Ishikawa (cell line): ENCODE data around the gene BLM.

Source experiments
- CEBPB ChIP-seq: IDR thresholded peaks from 2 replicates; pipeline ENCODE4 v1.6.1; 2012
- CREB1 ChIP-seq: IDR thresholded peaks from 2 replicates; pipeline ENCODE4 v1.6.1; 2012; ENCODE audit warnings: low read depth
- EGR1 ChIP-seq: IDR thresholded peaks from 2 replicates; pipeline ENCODE4 v1.6.1; 2012
- EP300 ChIP-seq: IDR thresholded peaks from 2 replicates; pipeline ENCODE4 v1.6.1; 2012; ENCODE audit warnings: borderline replicate concordance
- FOXM1 ChIP-seq: IDR thresholded peaks from 2 replicates; pipeline ENCODE4 v1.6.1; 2012; ENCODE audit warnings: low read depth, borderline replicate concordance
- NFIC ChIP-seq: IDR thresholded peaks from 2 replicates; pipeline ENCODE4 v1.6.1; 2012
- RAD21 ChIP-seq: IDR thresholded peaks from 2 replicates; pipeline ENCODE4 v1.6.1; 2012; ENCODE audit warnings: low read depth
- TAF1 ChIP-seq: IDR thresholded peaks from 2 replicates; pipeline ENCODE4 v1.6.1; 2012; ENCODE audit warnings: low read depth, mild to moderate bottlenecking
- TCF12 ChIP-seq: IDR thresholded peaks from 2 replicates; pipeline ENCODE4 v1.6.1; 2012; ENCODE audit warnings: low read depth
- TEAD4 ChIP-seq: IDR thresholded peaks from 2 replicates; pipeline ENCODE4 v1.6.1; 2012
- YY1 ChIP-seq: IDR thresholded peaks from 2 replicates; pipeline ENCODE4 v1.6.1; 2012; ENCODE audit warnings: low read depth
- ZBTB7A ChIP-seq: IDR thresholded peaks from 2 replicates; pipeline ENCODE4 v1.6.1; 2012; ENCODE audit warnings: low read depth
- TF ChIP-seq, protein P1 (sequence below): IDR thresholded peaks from 2 replicates; pipeline ENCODE4 v1.6.1; 2012
- TF ChIP-seq, protein P2 (sequence below): IDR thresholded peaks from 2 replicates; pipeline ENCODE4 v1.6.1; 2012
- TF ChIP-seq, protein P3 (sequence below): IDR thresholded peaks from 2 replicates; pipeline ENCODE4 v1.6.1; 2012; ENCODE audit warnings: low read depth, mild to moderate bottlenecking

The BLM gene

DNA sequence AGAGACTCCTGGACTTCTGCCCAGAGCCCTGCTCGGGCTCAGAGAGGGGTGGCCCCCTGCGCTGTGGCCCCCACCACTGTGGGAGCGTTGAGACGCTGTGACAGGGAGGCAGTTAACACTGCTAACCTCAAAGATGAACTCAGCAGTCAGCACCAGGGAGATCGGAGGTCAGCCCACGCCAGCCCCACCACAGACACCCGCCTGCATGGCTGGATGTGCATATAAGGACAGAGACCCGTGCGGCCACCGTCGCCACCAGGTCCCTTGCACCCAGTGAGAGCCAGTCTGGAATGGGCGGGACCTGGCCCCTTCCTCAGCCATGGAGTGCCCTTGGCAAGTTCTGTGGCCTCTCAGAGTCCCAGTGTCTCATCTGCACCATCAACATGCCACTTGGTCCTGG lies 102.7 kb downstream of the BLM start:
- TF ChIP-seq EP300: no peak
- TF ChIP-seq, protein P1, sequence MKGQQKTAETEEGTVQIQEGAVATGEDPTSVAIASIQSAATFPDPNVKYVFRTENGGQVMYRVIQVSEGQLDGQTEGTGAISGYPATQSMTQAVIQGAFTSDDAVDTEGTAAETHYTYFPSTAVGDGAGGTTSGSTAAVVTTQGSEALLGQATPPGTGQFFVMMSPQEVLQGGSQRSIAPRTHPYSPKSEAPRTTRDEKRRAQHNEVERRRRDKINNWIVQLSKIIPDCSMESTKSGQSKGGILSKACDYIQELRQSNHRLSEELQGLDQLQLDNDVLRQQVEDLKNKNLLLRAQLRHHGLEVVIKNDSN: no peak
- TF ChIP-seq, protein P2, sequence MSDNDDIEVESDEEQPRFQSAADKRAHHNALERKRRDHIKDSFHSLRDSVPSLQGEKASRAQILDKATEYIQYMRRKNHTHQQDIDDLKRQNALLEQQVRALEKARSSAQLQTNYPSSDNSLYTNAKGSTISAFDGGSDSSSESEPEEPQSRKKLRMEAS: no peak
- no peak for TF ChIP-seq RAD21
- TF ChIP-seq NFIC: no peak
- TF ChIP-seq EGR1: no peak
- TF ChIP-seq FOXM1: no peak
- TF ChIP-seq ZBTB7A: no peak
- no peak for TF ChIP-seq TCF12
- no peak for TF ChIP-seq CEBPB
- TF ChIP-seq, protein P3, sequence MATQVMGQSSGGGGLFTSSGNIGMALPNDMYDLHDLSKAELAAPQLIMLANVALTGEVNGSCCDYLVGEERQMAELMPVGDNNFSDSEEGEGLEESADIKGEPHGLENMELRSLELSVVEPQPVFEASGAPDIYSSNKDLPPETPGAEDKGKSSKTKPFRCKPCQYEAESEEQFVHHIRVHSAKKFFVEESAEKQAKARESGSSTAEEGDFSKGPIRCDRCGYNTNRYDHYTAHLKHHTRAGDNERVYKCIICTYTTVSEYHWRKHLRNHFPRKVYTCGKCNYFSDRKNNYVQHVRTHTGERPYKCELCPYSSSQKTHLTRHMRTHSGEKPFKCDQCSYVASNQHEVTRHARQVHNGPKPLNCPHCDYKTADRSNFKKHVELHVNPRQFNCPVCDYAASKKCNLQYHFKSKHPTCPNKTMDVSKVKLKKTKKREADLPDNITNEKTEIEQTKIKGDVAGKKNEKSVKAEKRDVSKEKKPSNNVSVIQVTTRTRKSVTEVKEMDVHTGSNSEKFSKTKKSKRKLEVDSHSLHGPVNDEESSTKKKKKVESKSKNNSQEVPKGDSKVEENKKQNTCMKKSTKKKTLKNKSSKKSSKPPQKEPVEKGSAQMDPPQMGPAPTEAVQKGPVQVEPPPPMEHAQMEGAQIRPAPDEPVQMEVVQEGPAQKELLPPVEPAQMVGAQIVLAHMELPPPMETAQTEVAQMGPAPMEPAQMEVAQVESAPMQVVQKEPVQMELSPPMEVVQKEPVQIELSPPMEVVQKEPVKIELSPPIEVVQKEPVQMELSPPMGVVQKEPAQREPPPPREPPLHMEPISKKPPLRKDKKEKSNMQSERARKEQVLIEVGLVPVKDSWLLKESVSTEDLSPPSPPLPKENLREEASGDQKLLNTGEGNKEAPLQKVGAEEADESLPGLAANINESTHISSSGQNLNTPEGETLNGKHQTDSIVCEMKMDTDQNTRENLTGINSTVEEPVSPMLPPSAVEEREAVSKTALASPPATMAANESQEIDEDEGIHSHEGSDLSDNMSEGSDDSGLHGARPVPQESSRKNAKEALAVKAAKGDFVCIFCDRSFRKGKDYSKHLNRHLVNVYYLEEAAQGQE: no peak
- no peak for TF ChIP-seq TAF1
- TF ChIP-seq CREB1: no peak
- TF ChIP-seq TEAD4: no peak
- no peak for TF ChIP-seq YY1

DNA sequence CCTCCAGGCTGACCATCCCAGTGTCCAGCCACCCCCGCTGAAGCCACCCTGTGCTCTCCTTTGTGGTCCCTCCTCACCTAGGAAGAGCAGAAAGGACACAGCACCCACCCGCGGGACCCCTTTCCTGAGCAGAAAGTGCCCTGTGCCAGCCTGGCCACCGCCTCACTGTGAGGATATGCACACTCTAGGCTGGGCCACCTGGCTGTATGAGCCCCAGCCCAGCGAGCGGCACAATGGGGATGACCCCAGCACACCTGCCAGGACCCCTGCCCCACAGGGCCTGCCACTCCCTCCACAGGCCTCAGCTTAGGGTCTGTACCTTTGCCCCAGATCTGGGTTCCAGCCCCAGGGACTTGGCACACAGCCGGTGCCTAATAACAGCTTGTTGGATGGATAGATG lies 103.3 kb downstream of the BLM start:
- TF ChIP-seq, protein P2: no peak
- TF ChIP-seq TEAD4 (no peak), FOXM1 (no peak), NFIC (no peak), TAF1 (no peak), CEBPB (no peak), YY1 (no peak), EGR1 (no peak), EP300 (no peak), ZBTB7A (no peak), TCF12 (no peak), CREB1 (no peak), RAD21 (no peak)
- TF ChIP-seq, protein P1: no peak
- TF ChIP-seq, protein P3: no peak

DNA sequence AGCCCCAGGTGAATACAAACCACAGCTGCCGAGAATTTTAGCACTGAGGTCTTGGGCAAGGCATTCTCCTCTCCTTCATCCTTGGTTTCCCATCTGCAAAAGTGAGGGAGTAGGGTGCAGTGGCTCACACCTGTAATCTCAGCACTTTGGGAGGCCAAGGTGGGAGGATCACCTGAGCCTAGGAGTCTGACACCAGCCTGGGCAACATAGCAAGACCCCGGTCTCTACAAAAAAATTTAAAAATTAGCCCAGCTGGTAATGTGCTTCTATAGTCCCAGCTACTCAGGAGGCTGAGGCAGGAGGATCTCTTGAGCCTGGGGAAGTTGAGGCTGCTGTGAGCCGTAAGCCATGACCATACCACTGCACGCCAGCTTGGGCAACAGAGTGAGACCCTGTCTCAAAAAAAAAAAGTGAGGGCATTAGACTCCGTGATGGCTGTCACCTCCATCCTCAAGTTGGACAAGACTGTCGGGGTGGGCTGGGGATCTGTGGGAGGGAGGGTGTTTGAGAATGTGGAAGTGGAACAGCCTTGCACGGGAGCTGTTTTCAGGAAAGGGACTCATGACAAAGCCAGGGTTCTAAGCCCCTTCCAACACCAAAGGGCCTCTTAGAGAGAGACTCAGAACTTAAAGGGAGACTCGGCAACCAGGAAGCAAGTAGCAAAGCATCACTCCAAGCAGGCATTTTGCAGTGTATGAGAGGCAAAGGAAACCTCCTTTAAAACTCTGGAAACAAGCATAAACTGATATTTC lies 105.2 kb downstream of the BLM start:
- TF ChIP-seq NFIC (no peak), RAD21 (no peak), ZBTB7A (no peak), CREB1 (no peak), YY1 (no peak), FOXM1 (no peak), TEAD4 (no peak), EP300 (no peak), EGR1 (no peak), TCF12 (no peak), TAF1 (no peak), CEBPB (no peak)
- TF ChIP-seq, protein P3: no peak
- TF ChIP-seq, protein P2: no peak
- TF ChIP-seq, protein P1: no peak
